Fibroblast of skin of left quadriceps (primary cell): Measurements from ENCODE around the gene ALAS2.
"Not testable (repeated sequence)": the region's sequence is repeated elsewhere in the genome, so short reads cannot be mapped to it uniquely, and the experiment has no call there.

Experiments
- DNase-seq, 2 experiments: peaks; one replicate each; pipeline ENCODE4 v3.0.0-alpha.2; 2013; ENCODE audit warnings: low read depth in 2 of 2

ALAS2 gene

DNA sequence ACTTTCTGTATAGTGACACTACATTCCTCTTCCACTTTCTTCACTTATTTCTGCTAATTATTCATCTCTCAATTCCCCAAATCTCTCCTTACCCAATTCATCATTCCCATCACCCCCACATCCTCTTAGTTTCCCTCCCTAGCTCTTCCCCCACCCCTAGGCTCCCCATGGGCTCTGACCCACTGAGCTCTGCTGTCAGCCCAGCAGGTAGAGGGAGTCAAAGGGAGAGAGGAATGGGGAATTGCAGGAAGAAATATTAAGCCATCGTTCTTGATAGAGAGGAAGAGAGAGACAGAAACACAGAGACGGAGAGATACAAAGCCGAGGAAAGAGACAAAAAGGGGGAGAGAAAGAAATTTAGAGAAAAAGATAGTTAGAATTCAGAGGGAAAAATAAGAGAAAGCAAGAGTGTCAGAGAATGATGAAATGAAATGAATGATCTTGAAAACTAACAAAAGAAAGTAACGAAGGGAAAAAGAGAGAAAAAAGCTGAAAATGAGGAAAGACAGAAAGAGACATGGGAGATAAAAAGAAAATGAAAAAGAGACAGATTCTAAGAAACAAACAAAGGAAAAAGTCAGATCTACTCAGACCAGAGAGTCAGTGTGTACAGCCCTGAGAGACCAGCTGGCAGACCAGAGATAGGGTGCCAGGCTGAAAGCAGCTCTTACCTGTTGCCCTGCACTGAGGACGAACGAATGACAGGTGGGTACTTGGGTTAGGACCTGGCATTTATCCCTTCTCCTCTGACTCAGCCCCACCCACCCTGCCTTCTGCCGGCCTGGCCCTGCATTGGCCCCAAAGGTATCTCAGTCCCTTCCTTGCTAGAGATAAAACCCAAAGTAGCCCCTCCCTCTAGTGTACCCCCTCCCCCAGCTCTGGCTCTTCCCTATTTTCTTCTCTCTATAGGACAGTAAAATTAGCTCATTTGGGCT is at the start of gene ALAS2:
Gene ALAS2 (minus strand): TSS at position 707 of the 935 bp plus-strand sequence. CDS start 4,977 bp downstream, outside the sequence.
- no peak for DNase-seq

- DNase-seq = no peak
Observed at GRCh38 chrX:55074851-55075467, 44.2 kb upstream of the ALAS2 start, which contains the start of gene PAGE2B. Gene PAGE2B (plus strand): TSS chrX:55075030. CDS start chrX:55076042, 1,012 bp downstream.

DNA sequence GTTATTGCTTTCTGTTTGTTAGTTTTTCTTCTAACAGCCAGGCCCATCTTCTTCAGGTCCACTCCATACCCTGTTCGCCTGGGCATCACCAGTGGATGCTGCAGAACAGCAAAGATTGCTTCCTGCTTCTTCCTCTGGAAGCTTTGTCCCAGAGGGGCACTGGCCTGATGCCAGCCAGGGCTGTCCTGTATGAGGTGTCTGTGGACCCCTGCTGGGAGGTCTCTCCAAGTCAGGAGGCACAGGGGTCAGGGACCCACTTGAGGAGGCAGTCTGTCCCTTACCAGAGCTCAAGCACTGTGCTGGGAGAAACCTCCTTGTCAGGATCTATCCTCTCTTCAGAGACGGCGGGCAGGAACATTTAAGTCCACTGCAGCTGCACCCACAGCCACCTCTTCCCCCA is 41.5 kb upstream of the ALAS2 start:
- no peak for DNase-seq

- not testable (repeated sequence) for DNase-seq
Observed at GRCh38 chrX:55067180-55067579, 36.4 kb upstream of the ALAS2 start.

DNA sequence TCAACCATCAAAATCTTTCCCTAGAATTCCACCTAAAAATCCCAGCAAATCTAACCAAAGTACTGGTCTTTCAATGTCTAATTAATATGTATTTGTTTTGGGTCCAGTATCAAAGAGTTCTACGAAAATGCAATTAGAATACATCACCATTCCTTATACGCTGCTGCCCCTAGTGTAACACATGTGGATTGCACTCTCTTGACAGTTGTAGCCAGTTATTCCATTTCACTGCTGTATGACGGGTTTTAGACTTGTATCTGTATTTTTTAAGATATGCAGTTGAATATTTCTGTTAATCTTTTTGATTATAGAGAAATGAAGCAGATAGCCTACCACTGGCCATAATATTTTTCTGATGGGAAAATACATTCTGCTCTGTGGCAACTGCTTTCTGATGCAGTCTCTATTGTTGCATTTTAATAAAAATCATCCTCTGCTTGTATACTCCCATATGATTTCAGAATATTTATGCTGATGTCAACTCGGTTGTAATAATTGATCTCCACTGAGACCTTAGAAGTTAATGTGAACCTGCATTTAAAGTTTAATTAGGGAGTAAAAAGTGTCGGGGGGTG is 27.0 kb upstream of the ALAS2 start:
- DNase-seq = no peak

GRCh38 chrX:55056820-55057674 is 26.3 kb upstream of the ALAS2 start:
- DNase-seq = no peak

DNA sequence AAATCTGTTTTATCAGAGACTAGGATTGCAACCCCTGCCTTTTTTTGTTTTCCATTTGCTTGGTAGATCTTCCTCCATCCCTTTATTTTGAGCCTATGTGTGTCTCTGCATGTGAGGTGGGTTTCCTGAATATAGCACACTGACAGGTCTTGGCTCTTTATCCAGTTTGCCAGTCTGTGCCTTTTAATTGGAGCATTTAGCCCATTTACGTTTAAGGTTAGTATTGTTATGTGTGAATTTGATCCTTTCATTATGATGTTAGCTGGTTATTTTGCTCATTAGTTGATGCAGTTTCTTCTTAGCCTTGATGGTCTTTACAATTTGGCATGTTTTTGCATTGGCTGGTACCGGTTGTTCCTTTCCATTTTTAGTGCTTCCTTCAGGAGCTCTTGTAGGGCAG is 19.8 kb upstream of the ALAS2 start:
- DNase-seq = not testable (repeated sequence)

- DNase-seq = no peak
Observed at GRCh38 chrX:55041514-55041913, 10.7 kb upstream of the ALAS2 start.

DNA sequence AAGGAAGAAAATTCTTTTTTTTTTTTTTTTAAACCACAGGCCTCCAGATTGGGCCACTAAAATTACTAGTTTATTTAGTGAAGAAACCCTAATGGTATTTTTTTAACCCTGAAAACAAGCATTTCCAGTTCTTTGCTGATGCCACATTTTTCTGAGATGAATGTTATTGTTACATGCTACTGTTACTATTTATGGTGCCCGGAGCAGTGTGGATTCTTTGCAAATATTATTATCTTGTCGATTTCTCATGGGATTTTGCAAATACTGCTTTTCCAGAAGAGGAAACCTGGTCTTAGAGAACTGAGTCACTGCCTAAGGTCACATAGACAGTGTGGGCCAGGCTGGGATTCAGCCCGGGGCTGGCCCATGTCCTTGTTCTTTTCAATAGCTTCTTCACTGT is 8.7 kb upstream of the ALAS2 start:
- DNase-seq = no peak

DNA sequence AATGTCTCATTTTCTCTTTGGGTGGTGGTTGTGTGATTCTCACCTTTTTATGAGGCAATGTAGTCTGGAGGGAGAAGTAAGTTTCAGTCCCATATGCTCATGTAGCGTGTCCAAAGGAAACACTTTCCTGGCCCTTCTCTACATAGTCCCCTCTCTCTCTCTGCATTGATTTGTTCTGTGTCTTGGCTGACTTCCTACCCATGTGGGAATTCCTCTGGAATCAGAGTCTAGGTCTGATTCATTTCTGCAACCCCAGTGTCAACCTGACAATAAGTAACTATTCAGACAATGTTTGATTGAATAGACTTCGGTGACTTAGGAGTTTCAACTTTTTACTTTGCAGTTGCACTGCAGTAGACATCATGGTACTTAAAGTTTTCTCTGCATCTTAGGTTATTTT is 2.7 kb upstream of the ALAS2 start:
- DNase-seq = no peak

DNA sequence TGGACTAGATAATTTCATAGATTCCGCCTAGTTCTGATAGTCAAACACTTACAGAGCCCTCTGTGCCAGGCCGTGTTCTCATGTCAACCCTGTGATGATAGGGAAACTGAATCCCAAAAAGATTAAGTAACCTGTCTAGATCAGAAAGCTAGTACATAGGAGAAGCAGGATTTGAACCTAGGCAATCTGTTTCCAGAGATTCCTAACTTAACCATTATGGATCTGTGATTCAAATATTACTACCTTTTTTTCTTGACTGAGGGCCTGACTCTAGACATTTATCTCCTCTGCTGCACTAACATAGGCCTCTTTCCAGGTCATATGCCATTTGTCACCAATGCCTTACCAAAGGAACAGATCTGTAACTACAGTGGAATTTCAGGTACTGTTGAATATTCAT is 1.5 kb downstream of the ALAS2 start:
- DNase-seq = no peak

GRCh38 chrX:55028611-55029010 is 2.2 kb downstream of the ALAS2 start:
- no peak for DNase-seq

DNA sequence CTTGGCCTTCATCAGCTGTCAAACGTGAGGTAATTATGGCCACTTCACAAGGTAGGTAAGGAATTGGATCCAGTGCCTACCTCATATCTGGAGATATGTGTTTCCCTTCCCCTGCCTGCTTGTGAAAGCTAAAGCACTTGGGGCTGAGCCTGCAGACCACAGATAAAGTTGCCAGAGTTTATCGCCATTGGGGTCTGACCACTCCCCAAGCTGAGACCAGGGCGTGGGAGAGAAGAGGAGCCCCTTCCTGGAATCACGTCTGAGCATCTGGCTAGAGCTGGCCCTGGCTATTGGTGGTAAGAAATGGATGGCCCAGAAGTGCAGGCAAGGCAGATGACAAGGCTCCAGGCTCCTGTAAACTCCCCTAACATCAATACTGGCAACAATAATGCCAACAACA is 2.7 kb downstream of the ALAS2 start:
- no peak for DNase-seq

- no peak for DNase-seq
Observed at GRCh38 chrX:55026840-55027239, 3.9 kb downstream of the ALAS2 start.

DNA sequence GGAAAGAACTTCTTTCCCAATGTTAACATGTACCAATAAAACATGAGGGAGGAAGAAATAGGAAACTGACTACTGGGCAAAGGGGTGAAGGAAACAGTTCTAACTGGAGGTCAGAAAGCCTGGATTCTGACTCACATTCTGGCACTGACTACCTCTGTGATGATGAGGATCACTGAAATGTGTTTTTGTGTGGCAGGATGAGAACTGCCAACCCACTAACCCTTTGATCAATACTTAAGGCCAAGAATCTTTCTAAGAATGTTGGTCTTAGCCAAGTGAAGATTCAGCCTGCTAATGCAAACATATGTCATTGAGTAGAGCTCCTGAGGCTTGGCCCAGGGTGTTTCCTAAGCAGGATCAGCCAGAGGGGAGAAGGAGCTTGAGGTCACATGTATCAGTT is 4.6 kb downstream of the ALAS2 start:
- DNase-seq = no peak

DNA sequence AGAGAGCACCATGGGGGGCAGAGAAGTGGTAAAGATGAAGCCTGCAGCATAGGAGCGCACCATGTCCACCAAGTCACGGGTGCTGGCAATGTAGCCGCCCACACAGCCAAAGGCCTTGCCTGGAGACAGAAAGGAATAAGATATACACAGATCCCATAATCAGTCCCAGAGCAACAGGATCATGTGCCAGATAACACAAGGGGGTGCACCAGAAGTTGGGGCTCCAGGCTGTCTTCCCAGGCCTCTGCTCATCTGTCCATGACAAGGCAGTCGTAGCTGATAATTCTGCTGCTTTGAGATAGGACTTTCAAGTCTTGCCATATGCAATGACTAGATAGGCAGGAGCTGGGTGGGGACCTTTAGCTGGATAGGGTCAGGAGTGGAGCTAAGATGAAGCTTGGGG is 15.9 kb downstream of the ALAS2 start:
- no peak for DNase-seq

- DNase-seq = no peak
Observed at GRCh38 chrX:55011294-55011693, 19.5 kb downstream of the ALAS2 start.

DNA sequence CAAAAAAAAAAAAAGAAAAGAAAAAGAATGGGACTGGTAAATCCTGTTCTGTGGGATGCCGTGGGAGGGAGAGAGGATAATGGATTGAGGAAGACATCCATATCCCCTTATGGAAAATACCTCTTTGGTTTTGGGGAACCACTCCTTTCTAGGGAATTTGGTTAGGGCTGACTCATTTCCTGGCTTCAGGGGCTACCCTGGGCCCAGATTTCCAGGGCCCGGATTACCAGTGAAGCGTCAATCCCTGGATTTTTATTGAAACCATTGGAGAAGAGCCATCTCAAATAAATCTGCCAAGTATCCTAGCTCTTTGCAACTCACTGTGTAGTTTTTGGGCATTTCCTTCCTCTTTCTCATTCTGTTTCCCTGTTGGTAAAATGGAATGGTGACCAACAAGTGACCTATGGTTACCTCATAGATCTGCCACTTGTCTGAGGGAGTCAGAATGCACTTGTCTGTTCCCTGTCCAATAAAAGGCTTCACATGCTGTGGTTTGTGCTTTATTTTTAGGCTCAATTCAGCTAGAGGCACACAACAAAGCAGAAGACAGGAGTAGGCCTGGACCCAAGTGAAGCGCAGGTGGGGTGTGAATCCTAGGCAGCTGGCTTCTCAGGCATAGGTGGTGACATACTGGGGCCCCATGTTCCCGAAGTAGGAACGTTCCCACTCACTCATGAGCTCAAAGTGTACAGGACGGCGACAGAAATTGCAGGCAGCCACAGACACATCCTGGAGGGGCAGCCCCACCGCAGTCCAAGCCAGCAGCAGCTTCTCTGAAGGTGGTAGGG is 22.0 kb downstream of the ALAS2 start:
- DNase-seq = peak; percentile 17 to 20

DNA sequence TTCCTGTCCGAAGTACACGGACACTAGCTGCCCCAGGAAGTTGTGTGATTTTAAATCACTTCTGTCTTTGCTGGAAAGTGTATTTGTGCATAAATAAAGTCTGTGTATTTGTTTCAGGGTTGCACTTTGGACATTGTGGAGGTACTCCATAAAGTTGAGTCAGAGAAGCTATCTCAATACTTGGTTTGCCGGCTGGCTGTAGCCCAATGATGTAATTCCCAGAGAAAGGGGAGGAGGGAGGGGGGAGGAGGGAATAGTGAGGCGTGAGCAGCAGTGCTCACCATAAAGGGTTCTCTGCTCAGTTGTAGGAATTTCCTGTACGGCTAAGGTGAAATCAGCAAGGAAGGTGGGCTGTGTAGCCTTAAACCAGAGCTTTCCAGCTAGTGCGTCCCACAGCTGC is 23.1 kb downstream of the ALAS2 start:
- DNase-seq = peak in 1 of 2 experiments; percentile 15

- DNase-seq = no peak
Observed at GRCh38 chrX:55006827-55007621, 23.8 kb downstream of the ALAS2 start.
